NCI-H2227 (cell line): ENCODE data around the gene HOMER3.
"Not testable (repeated sequence)": the region's sequence is repeated elsewhere in the genome, so short reads cannot be mapped to it uniquely, and the experiment has no call there.

ENCODE experiments used
- DNase-seq: peaks from one replicate; lab custom pipeline; 2025; ENCODE audit not compliant: unreplicated experiment; lab: John Stamatoyannopoulos, UW

HOMER3 gene

DNA sequence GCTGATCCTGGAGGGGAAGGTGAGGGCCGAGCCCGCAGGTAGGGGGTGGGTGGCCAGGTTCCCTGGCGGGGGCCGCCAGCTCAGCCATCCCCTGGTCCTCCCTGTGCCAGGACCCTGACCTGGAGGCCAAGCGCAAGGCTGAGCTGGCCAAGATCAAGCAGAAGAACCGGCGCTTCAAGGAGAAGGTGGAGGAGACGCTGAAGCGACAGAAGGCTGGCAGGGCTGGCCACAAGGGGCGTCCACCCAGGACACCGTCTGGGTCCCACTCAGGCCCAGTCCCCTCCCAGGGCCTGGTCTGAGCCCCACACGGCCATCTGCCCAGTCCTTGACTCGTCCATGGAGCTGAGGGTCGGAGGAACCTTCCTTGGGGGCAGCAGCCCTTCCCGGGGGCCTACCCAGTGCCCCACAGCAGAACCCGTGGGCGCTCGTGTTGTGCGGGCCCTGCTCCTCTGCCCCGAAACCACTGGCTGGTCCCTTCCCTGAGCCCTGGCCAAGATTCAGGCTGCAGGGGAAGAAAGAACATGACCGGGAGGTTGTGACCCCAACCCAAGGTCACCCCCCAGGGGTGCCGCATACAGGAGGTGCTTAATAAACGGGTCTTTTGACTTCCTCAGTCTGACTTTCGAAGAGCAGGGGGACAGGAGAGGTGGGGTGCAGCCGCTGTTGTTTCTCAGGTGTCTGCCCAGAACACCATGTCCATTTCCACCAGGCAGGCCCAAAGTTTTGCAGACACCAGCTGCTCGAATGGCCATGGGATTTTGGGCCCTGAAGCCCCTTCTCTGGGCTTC lies 12.8 kb downstream of the HOMER3 start:
- no peak for DNase-seq

DNA sequence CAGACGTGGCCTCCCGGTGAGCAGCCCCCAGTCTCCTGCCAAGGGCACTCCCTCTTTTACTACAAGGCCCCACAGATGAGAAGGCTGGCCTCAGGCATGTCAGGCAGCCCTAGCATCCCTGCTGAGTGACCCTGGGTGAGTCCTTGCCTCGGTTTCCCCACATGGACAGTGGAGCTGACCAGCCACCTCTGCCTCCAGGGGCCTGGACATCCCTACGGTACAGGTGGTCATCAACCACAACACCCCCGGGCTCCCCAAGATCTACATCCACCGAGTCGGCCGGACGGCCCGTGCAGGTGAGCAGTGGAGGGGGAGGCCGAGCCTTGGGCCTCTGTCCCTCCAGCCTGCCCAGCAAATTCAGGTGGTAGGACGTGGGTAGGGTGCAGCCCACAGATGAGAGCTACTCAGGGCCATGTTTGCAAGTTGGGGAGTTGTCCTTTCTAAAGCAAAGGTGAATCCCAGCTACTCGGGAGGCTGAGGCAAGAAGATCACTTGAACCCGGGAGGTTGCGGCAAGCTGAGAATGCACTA lies 16.3 kb downstream of the HOMER3 start:
- no peak for DNase-seq

DNA sequence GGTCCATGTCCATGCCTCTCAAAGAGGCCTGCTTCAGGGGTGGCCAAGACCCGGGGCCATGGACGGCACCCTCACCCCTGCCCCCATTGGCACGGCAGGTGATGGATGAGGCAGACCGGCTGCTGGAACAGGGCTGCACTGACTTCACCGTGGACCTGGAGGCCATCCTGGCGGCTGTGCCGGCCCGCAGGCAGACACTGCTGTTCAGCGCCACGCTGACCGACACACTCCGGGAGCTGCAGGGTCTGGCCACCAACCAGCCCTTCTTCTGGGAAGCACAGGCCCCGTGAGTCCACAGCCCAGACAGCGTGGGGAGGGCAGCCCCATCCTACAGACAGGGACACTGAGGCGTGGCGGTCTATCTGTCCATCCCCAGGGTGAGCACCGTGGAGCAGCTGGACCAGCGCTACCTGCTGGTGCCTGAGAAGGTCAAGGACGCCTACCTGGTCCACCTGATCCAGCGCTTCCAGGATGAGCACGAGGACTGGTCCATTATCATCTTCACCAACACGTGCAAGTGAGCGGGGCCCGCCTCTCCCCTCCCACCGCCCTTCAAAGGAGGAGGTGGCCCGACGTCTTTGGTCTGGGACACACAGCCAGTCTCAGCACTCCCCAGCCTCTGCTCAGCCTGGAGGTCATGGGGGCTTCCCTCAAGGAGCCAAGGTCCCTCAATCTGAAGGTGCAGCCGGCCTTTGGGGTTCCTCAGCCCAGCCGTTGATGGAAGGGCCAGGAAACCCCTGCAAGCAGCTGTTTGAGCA lies 18.6 kb downstream of the HOMER3 start:
- DNase-seq = no peak

DNA sequence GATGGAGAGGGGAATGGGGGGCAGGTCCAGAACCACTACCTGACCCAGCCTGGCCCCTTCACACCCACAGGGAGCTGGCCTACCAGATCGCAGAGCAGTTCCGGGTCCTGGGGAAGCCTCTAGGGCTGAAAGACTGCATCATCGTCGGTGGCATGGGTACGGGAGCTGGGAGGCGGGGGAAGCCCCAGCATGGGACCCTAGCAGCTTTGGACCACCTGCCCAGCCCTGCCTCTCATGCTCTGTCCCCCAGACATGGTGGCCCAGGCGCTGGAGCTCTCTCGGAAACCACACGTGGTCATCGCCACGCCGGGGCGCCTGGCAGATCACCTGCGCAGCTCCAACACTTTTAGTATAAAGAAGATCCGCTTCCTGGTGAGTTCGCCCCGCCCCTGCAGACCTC lies 19.4 kb downstream of the HOMER3 start:
- DNase-seq = no peak

DNA sequence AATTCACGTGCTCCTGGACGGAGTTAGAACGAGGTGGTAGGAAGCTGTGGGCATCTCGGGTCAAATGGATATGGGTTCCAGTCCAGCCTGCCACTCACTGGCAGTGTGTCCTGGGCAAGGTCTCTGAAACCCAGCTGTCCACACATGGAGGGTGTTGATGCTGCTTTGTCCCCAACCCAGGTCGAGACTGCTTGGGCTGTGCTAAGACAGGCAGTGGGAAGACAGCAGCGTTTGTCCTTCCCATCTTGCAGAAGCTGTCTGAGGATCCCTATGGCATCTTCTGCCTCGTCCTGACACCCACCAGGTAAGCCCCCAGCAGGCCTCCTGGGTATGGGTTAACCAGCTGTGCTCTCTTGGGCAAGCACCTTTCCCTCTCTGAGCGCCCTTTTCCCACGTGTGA lies 20.6 kb downstream of the HOMER3 start:
- no peak for DNase-seq

DNA sequence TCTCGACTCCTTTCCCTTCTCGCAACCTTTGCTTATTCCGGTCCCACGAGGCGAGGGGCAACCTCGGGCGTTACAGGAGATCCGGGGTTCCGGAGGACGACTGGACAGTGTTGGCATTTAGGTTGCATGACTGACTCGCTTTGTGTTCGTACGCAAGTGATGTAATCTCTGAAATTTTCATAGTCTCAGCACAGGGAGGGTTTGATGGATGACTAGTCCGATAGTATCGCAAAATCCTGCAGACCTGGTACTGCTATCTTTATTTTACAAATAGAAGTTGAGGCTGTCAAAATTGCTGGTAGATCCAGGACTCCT lies 21.2 kb downstream of the HOMER3 start:
- DNase-seq = no peak

DNA sequence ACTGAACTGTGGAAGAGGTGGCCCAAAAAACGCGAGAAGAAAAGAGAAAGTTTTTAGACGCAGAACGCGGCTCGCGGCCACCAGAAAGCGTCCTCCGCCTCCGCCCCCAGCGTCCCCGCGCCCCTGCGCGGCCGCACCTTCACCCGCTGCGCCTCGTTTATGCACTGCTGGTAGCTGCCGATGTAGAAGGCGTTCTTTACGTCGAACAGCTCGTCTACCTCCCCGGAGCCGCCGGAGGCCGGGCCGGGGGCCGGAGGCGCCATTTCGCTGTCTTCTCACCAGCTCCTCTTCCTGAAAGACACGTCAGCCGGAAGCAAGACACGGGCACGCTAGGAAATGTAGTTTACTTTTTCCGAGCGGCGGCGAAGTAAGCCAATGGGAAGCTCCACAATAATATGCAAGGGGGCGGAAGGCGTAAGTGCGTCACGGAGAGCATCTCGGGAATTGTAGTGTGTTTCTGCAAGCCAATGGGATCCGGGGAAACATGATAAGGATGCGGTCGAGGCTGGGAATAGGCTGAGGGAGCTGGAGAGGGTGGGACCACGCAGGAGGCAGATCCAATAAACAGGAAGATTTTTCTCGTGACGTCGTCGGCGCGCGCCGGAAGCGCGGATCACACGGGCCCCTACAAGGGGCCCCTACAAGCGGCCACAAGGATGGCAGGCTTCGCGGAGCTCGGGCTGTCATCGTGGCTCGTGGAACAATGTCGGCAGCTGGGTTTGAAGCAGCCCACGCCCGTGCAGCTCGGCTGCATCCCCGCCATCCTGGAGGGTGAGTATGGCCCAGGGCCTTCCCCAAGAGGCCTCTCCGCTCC lies 21.7 kb downstream of the HOMER3 start, which contains the start of the genes COPE and DDX49:
TSS of gene COPE (minus strand) at position 302 of the 814 bp plus-strand sequence. CDS start at position 263, 39 bp downstream.
TSS of gene DDX49 (plus strand) at position 630 of the 814 bp plus-strand sequence. CDS start at position 657, 27 bp downstream.
- peak; percentile 96 for DNase-seq

DNA sequence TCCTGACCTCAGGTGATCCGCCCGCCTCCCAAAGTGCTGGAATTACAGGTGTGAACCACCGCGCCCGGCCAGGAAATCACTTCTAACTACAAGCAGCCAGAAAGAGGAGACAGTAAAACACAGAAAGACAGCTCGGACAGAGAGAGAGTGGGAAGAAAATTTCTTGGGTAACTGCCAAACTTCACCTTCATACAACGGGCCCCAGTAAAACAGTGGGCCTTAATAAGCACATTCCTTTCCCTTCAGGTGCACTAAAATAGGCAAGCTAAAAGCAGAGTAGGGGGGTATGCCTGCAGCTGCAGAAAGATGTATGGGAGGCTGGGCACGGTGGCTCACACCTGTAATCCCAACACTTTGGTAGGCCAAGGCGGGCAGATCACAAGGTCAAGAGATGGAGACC lies 23.4 kb downstream of the HOMER3 start:
- not testable (repeated sequence) for DNase-seq

DNA sequence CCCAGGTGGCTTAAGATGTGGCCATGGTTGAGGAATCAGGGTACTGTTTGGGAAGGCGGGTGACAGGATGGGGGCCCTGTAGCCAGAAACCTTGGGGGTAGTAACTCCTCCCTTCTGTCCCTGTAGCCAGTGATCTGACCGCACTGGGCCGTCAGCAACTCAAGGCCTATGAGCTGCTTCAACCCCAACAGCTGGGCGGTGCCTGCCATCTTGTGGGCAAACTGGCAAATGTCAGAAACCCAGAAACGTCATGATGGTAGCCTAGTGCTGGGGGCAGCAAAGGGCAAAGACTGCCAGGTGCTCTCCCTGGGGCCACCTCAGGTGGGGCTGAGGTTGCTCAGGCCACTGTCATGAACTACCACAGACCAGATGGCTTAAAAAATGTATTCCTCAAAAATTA lies 25.4 kb downstream of the HOMER3 start:
- DNase-seq = peak; percentile 30

DNA sequence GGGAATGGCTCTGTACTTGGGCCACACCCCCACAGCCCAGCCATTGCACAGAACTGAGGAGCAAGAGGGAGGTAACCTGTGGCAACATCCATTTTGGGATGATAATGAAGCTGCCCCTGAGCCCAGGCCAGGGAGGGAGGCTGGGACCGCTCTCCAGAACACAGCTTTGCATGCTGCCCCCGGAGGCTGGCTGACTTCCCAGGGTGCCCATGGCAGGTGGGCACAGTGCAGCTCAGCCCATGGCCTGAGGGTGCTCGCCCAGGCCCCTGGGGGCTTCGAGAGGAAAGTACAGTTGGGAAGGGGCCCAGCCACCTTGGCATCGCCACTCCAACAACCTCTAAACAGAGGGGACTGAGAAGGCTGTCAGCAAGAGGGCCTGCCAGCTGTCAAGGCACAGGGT lies 27.6 kb downstream of the HOMER3 start:
- DNase-seq = no peak

DNA sequence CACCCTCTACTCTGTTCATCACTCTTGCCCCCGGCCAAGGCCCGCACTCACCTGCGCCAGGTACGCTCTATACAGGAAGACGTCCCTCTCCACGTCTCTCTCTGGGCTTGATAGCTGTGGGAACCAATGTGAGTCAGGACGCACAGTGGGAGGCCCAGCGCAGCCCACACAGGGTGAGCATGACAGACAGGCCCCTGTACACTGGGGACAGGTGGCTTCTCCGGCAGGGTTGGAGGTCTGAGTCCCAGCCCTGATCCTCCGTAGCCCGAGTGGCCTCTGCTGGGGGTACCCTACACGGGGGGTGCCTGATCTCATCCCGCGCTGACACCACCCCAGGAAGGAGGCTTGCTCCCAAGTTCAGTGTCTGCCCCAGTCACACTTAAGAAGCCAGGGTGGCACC lies 28.1 kb downstream of the HOMER3 start:
- DNase-seq = no peak

DNA sequence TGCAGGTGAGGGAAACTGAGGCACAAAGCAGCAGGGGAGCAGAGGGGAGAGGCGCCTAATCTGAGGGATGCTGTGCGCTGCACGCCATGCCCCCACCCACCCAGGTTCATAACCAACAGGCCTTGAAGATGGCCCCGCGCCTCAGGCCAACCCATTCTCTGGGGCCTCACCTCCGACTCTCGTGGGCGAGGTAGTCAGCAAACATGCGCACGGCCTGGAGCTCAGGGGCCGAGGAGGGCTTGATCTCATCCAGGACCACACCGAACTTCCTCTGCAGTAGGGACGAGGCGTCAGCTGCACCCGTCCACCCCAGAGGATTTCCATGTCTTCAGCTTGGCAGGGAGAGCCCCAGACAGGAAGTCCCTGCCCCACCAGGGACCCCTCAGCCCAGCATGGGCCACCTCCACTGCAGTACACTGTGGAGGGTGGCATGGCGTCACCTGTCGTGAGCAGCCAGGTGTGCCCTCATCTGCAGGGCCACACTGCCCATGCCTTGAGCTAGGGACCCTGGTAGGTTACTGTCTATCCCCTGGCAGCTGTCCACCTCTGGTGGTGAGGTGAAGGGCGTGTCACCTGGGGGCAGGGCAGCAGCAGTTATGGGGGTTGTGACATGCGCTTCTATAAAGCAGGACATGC lies 30.1 kb downstream of the HOMER3 start:
- DNase-seq = no peak

DNA sequence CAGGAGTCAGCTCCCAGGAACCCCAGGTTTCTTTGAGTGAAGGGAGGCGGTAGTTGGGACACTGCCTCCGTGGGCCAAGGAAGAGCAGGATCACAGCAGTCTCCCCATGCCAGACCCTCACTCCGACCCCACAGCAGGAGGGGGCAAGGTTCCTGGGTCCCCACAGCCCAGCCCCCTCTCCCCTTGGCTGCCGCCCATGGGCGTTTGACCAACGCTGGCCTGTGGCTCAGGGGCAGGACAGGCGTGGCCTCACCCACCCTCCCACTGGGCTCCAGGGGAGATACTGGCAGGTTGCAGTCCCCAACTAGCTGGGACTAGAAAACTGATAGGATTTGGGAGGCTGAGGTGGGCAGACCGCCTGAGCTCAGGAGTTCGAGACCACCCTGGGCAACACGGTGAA lies 31.0 kb downstream of the HOMER3 start:
- no peak for DNase-seq

DNA sequence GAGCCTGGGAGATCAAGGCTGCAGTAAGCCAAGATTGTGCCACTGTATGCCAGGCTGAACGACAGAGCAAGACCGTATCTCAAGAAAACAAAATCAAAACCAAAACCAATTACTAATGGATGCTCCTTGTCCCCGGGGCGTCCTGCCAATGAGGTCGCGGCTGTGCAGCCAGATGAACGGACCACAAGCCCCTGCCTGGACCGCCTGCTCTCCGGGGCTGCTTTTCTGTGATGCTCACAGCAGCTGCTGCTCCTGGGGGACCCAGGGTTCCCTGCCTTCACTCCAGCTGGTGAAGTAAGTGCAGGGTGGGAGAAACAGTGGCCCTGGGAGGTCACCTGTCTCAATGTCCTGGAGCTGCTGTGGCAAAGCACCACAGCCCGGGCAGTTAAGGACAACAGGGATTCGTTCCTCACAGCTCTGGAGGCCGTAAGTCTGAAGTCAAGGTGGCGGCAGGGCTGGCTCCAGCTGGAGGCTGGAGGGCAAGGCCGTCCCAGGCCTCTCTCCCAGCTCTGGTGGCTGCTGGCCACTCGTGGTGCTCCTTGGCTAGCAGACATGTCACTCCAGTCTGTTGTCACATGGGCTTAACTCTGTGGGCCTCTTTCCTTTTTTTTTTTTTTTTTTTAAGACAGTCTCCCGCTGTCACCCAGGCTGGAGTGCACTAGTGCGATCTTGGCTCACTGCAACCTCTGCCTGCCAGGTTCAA lies 31.9 kb downstream of the HOMER3 start:
- no peak for DNase-seq

DNA sequence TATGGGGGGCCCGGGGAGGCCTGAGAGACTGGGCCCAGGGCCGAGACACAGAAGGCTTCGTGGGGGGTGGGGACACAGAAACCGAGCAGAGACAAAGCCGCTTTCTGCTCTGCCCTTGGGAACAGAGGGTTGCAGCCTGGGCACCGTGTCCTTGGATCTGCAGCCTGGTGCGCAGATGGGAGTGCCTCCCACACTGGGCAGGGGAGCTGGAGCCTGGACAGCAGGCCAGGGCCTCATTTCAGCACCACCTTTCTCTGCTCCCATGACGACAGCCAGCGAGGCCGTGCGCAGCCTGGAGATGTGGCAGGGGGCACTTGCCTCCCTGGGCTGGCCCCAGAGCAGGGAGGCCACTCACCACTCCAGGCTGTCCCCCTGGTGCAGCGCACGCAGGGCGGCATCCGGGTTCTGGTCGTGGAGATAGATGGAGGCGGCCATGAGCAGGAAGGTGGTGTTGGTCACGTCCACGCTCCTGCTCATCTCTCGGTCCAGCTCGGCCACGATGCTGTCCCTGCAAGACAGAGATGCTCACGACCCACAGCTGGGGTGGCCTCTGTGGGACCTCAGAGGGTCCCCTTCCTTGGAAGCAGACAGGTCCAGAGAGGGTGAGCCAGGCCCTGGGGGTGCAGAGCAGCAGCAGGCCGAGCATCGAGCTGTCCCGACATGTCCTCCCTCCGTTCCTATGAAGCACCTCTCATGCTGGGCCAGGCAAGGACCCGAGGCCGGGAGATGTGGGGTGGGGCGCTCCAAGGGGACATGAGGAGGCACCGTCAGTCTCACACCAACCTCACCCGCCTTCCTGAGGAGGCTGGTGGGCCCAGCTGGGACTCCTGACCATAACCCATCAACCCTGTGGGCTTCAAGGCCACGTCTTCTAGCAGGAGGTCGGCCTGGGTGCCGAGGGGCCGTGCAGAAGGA lies 34.2 kb downstream of the HOMER3 start:
- DNase-seq = no peak

DNA sequence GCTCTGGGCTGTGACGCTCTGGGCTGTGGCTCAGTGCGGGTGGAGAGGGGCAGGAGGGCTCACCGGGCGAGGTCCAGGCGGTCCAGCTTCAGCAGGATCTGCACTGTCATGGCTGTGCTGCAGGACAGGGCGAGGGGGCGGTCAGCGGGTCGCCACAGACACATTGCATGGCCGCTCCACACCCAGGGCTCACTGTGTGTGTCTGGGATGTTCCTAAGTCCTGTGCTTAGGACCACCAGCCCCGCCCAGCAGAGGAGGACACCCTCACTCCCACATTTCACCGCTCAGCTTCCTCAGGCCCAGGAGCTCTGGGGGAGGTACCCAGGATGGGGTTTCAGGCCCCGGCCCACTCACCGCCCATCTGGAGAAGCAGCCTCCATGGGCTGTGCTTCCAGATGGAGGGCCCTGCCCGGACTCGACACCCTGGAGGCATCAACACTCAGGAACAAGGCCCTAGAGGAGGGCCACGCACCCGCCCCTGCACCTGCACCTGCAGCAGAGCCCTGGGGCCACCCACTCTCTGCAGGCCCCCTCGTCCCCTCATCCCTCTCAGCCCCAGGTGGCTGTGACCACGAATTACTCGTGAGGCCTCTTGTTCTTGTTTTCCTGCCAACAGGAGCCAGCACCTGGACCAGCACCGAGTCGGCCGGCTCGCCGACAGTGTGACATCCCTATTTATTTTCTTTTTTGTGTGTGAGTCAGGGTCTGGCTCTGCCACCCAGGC lies 35.3 kb downstream of the HOMER3 start:
- no peak for DNase-seq

DNA sequence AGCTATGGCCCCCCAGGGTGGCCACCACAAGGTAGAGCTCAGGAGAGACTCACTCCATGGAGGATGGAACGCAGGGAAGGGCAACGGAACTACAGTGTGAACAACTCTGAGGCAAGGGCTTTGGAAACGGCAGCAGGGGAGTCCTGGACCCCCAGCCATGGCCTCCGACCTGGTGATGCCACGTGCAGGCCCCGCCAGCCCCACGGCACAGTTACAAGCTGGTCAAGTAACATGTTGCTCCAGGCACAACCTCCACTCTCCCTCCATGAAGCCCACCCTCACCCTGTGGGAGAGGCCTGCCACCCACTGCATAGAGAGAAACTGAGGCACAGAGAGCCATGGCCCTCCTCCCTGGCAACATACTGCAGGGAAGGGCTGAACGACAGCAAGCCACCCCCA lies 36.0 kb downstream of the HOMER3 start:
- DNase-seq = no peak

DNA sequence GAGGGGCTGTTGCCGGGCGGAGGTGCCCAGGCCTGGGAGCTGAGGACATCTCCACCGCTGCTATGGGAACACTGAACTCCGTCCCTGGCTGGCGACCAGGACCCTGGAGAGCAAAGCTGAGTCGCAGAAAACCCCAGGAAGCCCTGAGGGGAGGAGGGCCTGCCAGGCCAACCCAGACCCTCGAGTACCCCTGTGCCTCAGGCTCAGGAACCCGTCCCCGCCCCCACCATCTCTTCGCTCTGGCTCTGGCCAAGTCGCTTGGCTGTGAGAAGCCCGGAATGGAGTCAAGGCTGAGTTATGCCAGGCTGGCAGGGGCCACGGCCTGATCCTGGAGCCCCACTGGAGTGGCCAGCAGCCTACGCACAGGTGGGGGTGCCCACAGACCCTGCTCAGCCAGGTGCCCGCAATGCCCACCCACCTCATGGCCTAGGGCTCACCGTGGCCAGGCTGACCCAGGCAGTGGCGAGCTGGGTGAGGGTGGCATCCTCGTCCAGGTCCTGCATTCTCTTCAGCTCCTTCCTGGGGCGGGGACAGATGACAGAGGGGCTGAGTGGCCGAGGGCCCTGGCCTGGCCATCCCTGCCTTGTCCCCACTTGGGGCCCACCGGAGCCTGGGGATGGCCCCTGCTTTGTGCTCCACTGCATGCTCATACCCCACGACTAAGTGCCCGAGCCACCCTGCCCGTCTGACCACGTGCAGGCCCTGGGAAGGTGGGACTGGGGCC lies 36.5 kb downstream of the HOMER3 start:
- no peak for DNase-seq
